ENCODE measurements around the gene FALEC.
"Not testable (repeated sequence)": the region's sequence is repeated elsewhere in the genome, so short reads cannot be mapped to it uniquely, and the experiment has no call there.

FALEC gene

DNA sequence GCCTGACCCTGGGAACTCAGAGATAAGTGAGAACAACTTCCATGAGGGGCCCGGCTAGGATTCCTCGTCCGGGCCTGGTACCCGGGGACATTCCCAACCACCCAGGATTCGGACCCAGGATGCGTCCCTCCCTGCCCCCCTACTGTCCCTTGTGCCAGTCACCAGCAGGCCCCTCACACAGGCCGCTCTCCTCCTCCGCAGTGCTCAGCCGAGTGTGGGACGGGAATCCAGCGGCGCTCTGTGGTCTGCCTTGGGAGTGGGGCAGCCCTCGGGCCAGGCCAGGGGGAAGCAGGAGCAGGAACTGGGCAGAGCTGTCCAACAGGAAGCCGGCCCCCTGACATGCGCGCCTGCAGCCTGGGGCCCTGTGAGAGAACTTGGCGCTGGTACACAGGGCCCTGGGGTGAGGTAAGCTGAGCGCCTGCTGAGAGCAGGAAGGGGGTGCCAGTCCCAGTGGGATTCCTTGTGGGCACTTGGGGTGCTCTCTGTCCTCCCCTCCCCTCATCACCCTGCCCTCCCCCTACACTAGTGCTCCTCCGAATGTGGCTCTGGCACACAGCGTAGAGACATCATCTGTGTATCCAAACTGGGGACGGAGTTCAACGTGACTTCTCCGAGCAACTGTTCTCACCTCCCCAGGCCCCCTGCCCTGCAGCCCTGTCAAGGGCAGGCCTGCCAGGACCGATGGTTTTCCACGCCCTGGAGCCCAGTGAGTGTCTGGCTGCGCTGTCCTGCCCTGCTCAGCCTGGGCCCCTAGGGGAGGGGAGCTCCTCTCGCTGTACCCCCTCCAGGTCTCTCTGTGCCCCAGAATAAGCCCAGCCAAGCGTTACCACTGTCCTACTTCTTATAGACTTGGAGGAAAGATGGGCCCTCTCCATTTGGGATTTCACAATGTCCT lies 43.5 kb downstream of the FALEC start:
- no peak for DNase-seq (ENCODE audit: low read depth)

DNA sequence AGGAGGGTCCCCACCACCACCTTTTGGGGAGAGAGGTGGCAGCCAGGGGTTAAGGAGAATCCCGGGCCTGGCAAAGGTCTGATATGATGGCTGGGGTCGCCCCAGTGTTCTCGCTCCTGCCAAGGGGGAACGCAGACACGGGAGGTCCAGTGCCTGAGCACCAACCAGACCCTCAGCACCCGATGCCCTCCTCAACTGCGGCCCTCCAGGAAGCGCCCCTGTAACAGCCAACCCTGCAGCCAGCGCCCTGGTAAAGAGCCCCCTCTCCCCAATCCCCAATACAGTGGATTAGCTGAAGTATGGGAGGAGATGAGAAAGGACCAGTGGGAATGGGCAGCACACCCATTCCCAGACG lies 44.1 kb downstream of the FALEC start:
- DNase-seq (ENCODE audit: low read depth): no peak

DNA sequence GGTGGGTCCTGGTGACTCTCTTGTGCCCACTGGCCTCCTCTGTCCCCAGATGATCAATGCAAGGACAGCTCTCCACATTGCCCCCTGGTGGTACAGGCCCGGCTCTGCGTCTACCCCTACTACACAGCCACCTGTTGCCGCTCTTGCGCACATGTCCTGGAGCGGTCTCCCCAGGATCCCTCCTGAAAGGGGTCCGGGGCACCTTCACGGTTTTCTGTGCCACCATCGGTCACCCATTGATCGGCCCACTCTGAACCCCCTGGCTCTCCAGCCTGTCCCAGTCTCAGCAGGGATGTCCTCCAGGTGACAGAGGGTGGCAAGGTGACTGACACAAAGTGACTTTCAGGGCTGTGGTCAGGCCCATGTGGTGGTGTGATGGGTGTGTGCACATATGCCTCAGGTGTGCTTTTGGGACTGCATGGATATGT lies 44.5 kb downstream of the FALEC start:
- peak; percentile 48 for DNase-seq (ENCODE audit: low read depth)

DNA sequence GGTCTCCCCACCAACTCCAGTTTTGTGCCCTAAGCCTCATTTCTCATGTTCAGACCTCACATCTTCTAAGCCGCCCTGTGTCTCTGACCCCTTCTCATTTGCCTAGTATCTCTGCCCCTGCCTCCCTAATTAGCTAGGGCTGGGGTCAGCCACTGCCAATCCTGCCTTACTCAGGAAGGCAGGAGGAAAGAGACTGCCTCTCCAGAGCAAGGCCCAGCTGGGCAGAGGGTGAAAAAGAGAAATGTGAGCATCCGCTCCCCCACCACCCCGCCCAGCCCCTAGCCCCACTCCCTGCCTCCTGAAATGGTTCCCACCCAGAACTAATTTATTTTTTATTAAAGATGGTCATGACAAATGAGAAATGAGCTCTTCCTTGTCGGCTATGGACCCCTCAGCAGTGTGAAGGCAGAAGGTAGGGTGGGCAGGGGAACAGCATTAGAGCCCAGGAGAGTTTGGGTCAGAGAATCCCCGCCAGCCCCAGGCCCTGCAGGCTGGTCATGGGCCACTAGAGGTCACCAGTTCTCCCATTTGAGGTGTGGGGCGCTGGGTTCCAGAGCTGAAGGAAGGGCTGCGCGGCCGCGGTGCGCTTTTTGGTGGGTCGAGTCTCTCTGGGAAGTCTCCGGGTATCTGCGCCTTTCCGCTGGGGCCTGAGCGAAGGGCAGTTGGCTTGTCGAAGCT lies 45.2 kb downstream of the FALEC start:
- DNase-seq (ENCODE audit: low read depth): peak; percentile 69

DNA sequence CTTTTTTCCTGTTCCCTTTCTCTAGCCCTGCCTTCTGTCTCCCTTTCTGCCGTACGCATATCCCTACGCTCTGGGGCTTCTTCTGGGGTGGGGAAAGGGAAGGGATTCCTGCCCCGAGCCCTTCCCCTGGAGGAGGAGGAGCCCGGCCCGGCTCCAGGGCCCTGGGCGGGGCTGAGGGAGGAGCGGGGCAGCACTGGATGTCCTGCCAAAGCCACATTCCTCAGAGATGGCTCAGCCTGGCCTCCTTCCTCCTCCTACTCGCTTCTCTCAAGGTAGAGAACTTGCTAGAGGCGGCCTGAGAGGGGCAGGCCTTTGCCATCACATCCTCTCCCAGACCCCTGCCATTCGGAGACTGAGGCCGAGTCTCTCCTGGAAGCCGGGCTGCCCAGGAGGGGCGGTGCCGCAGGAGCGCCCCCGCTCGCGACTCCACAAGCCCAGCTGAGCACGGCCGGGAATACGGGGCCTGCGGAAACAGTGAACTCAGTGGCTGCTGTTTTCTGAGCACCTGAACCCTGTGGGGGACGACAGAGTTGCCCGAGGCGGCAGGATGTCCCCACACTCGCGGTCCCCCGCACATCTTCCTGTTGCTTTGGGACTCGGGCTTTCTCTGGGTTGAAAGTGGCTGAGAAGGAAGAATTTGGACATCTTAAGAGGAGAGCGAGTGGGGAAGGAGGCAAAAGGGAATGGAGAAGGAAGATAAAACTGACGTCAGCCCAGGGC lies 45.9 kb downstream of the FALEC start:
- peak; percentile 42 for DNase-seq (ENCODE audit: low read depth)

DNA sequence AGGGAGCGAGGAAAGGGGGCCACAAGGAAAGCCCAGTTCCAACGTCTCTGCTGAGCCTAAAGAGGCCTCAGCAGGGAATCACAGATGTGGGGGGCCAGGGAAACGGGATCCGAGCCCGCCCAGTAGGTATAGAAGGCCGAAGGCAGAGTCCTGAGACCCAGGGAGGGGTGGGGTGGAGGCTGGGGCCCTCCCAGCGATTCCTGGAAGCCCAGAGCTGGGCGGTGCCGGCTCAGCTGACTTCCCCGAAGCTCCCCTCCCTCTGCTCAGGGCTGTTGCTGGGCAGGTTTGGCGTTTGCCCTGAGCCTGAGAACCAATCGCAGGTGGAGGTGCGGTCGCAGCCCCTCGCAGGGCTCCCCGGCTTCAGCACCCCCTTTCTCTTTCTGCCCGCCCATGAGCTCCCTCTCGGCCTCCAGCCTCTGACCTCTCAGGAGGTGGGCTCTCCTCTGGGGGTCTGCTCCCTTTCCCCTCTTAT lies 46.5 kb downstream of the FALEC start:
- peak; percentile 71 for DNase-seq (ENCODE audit: low read depth)

DNA sequence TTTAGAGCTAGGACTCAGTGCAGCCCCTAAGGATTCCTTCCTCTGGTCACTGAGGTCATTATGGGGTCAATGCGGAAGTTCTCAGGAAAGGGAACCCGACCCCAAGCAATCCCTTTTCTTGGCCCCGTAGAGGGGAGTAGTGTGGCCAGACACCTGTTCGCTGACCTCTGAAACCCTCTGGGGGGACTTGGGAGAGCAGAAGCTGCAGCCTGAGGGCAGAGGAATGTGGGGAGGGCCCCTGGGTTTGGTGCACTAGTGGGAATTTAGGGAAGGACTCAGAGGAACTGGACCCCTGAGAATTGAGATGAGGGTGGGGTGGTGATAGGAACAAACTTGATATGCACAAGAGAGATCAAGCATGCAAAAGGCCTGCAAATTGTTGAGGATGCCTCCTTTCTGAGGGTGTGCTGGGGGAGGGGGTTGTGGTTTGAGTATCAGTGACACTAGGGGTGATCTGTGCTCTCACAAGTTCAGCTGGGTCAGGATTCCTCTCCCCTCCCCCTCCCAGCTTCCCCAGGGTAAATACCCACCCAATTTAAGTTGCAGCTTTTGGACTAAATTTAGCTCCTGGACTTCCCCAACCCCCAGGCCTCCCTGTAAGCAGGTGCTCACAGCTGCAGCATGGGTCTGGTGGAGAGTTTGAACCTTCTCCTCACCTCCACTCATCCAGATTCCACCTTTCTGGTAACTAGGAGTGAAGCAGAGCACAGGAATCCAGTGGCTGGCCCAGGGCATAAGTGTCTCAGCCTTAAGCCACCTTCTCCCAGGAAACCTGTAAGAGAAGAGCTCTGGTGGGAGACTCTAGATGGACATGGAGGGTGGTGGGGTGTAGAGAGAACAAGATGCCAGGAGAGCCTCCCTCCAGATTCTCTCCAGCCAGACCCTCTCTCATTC lies 47.1 kb downstream of the FALEC start:
- peak; percentile 44 for DNase-seq (ENCODE audit: low read depth)

DNA sequence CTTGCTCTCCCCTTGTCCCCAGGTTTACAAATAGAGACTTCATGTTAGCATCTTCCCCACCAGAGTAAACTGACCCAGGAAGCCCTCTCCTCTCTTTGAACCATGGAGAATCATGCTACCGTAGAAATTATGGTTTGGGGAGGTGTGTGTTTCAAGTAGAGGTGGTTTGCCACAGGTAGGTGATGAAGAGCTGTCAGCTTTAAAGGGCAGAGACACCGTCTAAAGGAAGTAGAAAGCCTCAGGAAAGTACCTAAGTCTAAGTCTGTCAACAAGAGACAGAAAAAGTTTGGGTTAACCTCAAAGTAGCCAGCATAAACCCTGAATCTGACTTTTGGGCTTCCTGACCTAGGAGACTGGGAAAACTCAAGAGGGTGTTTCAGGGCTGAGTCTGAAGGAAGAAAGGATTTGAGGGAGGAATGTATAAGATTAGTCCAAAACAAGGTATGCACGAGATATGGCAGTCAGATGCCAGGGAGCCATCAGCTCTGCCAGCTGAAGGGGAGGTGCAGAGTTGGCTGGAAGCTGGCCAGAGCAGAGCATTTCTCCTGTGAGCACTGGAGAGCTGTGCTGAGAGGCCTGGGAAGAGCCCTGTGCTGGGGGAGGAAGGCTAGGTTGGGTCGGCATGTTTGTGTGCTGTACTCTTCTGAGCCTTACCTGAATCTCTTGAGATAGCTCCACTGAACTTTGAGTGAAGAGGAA lies 47.9 kb downstream of the FALEC start:
- no peak for DNase-seq (ENCODE audit: low read depth)

DNA sequence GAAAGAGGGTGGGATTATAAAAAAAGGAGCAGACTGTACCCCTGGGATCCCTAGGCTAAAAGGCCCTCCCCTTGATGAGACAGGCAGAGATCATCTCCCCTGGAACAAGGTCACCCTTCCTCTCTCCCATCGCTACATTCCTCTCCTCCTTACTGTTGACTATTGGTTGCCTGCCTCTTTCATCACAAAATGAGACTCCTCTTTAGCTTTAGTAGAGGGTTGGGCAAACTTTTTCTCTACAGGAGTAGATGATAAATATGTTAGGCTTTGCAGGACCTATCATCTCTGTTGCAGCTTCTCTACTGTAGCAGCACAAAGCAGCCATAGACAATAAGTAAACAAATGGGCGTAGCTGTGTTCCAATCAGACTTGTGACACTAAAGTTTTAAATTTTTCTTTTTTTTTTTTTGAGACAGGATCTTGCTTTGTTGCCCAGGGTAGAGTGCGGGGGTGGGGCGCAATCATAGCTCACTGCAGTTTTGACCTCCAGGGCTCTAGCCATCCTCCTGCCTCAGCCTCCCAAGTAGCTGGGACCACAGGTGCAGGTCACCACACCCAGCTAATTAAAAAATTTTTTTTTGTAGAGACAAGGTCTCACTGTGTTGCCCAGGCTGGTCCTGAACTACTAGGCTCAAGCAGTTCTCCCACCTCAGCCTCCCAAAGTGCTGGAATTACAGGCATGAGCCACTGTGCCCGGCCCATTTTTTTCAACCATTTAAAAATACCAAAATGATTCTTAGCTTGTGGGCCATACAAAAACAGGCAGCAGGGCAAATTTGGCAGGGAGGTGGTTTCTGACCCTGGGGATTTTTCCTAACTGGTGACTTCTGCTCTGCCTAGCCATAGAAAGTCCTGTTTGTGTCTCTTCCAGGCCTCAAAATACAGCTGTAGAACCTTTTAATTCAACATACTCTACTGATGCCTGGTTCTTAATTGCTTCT lies 48.8 kb downstream of the FALEC start:
- DNase-seq (ENCODE audit: low read depth): no peak

DNA sequence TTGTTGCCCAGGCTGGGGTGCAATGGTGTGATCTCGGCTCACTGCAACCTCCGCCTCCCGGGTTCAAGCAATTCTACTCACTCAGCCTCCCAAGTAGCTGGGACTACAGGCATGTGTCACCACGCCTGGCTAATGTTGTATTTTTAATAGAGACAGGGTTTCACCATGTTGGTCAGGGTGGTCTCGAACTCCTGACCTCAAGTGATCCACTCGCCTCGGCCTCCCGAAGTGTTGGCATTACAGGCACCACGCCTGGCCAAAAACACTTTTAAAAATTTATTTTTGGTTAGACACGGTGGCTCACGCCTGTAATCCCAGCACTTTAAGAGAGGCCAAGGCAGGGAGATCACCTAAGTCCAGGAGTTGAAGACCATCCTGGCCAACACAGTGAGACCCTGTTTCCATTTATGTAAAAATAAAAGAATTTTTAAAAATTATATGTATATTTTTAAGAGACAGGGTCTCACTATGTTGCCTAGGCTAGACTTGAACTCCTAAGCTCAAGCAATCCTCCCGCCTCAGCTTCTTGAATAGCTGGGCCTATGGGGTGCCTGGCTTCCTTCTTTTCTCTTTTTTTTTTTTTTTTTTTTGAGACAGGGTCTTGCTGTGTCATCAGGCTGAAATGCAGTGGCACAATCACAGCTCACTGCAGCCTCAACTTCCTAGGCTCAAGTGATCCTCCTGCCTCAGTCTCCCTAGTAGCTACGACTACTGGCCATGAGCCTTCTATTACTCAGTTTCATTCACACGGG lies 49.9 kb downstream of the FALEC start:
- DNase-seq (ENCODE audit: low read depth): not testable (repeated sequence)

DNA sequence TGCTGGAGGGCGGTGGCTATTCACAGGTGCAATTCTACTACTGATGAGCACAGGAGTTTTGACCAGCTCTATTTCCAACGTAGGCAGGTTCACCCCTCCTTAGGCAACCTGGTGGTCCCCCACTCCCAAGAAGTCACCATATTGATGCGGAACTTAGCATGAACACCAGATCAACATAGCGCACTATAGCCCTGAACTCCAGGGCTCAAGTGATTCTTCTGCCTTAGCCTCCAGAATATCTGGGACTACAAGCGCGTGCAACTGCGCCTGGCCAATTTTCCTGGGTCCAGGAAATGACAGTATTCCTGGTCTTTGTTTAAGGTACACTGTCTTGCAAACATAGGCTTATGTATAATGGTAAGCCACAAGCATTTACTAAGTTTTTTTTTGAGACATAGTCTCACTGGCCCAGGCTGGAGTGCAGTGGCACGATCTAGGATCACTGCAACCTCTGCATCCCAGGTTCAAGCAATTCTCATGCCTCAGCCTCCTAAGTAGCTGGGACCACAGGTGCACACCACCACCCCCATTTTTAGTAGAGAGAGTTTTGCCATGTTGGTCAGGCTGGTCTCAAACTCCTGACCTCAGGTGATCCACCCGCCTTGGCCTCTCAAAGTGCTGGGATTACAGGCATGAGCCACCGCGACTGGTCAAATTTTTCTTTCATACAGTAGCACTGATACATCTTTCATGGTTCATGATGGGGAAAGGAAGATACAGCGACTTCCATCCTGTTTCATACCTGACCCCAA lies 51.2 kb downstream of the FALEC start:
- no peak for DNase-seq (ENCODE audit: low read depth)

DNA sequence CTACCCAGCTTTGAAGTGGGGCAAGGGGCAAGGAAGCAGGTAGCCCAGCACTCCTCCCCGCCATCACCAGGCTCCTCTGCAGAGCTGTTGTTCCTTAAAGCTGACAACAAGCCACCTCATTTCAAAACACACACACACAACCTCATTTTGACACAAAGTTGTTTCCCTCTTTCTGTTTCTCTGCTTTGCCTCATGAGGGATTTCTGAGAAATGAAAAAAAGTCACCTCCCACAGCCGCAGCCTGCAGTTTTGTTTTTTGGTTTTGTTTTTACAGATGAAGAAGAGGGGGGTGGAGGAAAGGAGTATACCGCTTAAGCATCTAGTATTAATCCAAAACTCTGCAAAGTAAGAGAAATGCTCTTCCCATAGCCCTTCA lies 51.8 kb downstream of the FALEC start:
- DNase-seq (ENCODE audit: low read depth): no peak

DNA sequence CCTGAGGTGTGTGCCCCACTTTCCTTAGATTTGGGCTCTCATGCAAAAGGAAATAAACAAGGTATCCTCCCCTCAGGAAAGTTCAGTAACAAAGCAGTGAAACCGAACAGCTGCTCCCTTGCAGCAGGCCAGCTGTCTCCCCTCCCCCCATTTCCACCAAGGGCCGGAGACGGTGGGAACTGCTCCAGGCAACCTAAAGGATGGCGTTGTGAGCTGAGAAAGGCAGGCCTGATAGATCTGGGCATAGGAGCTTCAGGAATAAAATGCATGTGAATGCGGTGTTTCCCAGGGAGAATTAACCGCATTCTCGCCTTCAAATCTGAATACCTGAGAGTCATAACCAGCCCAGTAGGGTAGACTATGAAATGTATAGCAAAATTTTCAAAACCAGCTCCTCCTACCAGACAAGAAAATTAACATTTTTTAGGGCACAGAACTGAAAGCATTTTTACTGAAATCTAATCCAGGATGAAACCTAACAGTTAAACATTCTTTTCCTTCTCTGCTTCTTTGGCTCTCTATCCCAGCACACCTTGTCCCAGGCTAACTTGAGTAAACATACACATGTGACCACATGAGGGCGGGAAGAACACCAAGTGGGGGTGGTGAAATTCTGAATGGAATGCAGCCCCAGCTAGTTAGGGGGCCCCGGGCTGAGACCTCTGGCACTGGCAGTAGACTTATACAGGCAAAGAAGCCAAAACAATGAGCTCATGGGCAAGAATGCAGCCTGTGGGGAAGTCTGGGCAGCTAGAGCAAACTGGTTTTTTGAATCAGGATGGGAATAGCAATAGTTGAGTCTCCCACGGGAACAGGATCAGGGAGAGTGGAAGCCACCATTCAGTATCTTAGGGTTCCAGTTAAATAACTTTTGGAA lies 52.4 kb downstream of the FALEC start:
- DNase-seq (ENCODE audit: low read depth): no peak

DNA sequence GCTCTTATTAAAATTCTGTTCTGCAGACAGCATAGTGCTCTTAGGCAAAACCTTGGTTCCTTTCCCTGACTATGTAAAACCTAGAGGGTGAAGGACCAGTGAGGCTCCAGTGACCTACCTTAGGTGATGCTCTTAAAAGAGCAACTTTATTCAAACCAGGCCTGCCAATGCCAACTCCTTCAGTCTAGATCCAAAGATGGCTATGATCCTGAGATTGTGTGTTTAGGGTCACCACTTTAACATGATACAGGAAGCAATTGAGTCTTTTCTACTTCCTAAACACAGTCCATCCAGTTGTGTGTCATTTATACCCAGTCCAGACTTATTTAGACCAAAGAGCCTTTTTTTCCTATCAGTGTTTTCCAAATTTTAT lies 53.0 kb downstream of the FALEC start:
- DNase-seq (ENCODE audit: low read depth): no peak

DNA sequence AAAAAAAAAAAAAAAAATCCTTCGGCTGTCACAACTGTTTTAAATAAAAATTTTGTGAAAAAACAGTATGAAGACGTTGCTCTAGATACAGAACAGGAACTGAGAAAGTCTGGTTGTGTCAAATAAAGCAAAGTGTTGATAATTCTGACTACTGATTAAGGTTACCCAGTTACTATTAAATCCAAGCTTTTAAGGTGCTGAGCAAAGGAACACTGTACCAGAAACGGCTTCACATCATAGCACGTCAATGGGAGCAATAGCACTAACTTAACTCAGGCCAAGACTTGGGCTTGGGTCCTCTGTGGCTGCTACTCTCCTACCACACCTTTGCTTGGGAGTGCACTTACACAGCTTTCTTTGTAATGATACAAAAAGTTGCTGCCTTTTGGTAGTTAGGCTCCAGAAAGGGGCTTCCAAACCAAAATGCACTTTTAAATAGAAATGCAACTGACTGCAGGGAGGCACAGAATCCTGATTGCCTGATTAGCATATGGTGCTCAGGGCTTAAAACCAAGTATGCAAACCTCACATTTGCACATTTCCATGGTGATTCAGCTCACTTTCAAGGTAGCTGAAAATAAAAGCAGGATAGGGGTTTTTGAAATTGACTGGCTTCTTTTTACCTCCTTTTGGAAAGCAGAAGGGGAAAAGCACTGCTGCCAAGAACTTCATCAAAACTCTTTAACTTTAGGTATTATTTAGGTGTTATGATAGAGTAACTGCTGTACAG lies 57.5 kb downstream of the FALEC start:
- no peak for DNase-seq (ENCODE audit: low read depth)

DNA sequence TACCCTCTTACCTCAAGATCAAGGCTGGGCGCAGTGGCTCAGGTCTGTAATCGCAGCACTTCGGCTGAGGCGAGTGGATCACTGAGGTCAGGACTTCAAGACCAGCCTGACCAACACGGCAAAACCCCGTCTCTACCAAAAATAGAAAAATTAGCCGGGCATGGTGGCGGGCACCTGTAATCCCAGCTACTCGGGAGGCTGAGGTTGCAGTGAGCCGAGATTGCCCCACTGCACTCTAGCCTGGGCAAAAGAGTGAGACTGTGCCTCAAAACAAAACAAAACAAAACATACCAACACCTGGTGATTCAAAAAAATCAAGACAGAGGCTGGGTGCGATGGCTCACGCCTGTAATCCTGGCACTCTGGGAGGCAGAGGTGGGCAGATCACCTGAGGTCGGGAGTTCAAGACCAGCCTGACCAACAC lies 58.1 kb downstream of the FALEC start:
- not testable (repeated sequence) for DNase-seq (ENCODE audit: low read depth)

Measured in activated T-helper 1 cell treated with Interleukin-2 at 50 U/mL for 16 hours (primary cell).